NCI-H146 (cell line): ENCODE measurements around the gene OR10H4.
"Not testable (repeated sequence)": the region's sequence is repeated elsewhere in the genome, so short reads cannot be mapped to it uniquely, and the experiment has no call there.

ENCODE experiments used
- DNase-seq: peaks from one replicate; lab custom pipeline; 2025; lab: John Stamatoyannopoulos, UW

Gene OR10H4

GRCh38 chr19:15944401-15944800 lies 4.4 kb upstream of the OR10H4 start:
- no peak for DNase-seq

DNA sequence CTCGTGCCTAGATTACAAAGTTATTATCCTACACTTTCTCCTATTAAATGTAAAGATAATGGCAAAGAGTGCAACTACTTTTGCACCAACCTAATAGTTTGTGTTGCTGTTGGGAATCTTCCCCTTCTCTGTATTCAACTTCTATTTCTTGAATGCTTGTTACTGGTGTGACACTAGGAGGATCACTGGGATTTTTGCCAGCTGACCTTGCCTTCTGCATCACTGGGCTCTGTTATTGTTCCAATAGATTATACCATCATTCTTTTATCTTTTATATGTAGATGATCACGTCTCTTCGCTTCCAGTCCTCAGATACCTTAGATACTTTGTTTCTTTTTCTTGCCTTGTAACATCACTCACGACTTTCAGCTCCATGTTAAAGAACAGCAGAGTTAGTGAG lies 3.5 kb upstream of the OR10H4 start:
- no peak for DNase-seq

- DNase-seq: no peak
Measured at GRCh38 chr19:15954820-15955219, 6.0 kb downstream of the OR10H4 start.

GRCh38 chr19:15962319-15962718 lies 13.5 kb downstream of the OR10H4 start:
- no peak for DNase-seq

GRCh38 chr19:15964231-15964630 lies 15.4 kb downstream of the OR10H4 start:
- no peak for DNase-seq

- DNase-seq: no peak
Measured at GRCh38 chr19:15971224-15971780, 22.5 kb downstream of the OR10H4 start.

GRCh38 chr19:15972043-15972442 lies 23.2 kb downstream of the OR10H4 start:
- not testable (repeated sequence) for DNase-seq

DNA sequence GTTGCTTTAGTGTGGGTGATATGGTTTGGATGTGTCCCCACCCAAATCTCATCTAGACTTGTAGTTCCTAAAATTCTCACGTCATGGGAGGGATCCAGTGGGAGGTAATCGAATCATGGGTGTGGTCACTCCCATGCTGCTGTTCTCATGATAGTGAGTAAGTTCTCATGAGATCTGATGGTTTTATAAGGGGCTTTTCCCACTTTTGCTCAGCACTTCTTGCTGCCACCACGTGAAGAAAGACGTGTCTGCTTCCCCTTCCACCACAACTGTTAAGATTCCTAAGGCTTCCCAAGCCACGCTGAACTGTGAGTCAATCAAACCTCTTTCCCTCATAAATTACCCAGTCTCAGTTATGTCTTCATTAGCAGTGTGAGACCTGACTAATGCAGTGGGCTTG lies 26.0 kb downstream of the OR10H4 start:
- no peak for DNase-seq

GRCh38 chr19:15976836-15977689 lies 28.3 kb downstream of the OR10H4 start:
- no peak for DNase-seq

- DNase-seq: no peak
Measured at GRCh38 chr19:15977690-15978089, 28.9 kb downstream of the OR10H4 start.

DNA sequence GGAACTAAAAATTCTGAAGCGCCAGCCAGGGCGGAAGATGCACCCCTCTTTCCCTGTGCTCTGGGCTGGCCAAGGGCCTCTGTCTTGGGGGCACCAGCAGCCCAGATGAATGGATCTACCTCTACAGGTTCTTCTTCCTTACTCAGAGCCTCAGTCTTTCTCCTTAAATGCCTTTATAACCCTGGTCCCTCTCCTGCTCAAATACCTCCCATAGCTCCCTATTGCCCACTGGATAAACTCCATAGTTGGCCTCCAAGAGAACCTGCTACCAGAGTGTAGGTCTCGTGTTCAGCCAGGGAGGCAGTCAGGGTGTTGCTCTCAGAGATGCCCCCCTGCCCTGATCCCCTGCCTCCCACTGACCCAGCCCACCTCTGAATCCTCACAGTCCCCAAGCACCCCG lies 30.5 kb downstream of the OR10H4 start:
- no peak for DNase-seq

DNA sequence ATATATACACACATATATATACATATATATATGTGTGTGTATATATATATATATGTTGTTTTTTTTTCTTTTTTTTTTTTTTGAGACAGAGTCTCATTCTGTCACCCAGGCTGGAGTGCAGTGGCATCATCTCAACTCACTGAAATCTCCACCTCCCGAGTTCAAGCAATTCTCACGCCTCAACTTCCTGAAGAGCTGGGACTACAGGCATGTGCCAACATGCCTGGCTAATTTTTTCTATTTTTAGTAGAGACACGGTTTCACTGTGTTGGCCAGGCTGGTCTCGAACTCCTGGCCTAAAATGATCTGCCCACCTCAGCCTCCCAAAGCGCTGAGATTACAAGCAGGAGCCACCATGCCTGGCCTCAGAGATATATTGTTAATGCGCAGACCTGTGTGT lies 37.0 kb downstream of the OR10H4 start:
- not testable (repeated sequence) for DNase-seq

DNA sequence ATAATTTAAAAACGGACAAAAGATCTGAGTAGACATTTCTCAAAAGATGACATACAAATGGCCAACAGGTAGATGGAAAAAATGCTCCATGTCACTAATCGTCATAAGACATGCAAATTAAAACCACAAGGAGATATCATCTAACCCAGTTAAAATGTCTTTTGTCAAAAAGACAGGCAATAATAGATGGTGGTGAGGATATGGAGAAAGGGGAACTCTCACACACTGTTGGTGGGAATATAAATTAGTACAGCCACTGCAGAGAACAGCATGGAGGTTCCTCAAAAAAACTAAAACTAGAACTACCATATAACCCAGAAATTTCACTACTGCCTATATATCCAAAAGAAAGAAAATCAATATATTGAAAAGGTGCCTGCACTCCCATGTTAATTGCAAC lies 37.9 kb downstream of the OR10H4 start:
- DNase-seq: no peak

- no peak for DNase-seq
Measured at GRCh38 chr19:15989889-15990288, 41.1 kb downstream of the OR10H4 start.

GRCh38 chr19:15991602-15992001 lies 42.8 kb downstream of the OR10H4 start:
- DNase-seq: no peak

GRCh38 chr19:15992014-15992413 lies 43.2 kb downstream of the OR10H4 start:
- DNase-seq: no peak

DNA sequence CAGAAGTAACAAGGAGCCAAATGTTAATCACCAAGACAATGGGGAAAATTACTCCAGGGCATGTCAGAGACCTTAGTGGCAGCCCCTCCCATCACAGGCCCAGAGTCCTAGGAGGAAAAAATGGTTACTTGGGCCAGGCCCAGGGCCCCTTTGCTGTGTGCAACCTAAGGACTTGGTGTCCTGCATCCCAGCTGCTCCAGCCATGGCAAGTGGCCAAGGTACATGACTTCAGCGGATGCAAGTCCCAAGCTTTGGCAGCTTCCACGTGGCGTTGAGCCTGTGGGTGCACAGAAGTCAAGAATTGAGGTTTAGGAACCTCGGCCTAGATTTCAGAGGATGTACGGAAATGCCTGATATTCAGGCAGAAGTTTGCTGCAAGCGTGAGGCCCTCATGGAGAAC lies 46.7 kb downstream of the OR10H4 start:
- DNase-seq: no peak

GRCh38 chr19:15998166-15998565 lies 49.4 kb downstream of the OR10H4 start:
- DNase-seq: no peak
